ENCODE measurements around the gene UBE2QL1.

- no peak for TF ChIP-seq CTCF (IDR thresholded peaks at IDR 0.05)
- TF ChIP-seq EZH2 (IDR thresholded peaks at IDR 0.05; ENCODE audit: borderline replicate concordance, insufficient read depth, low read depth, low read length, poor library complexity, severe bottlenecking) = no peak
These were observed 36.2 kb downstream of the UBE2QL1 start for GRCh38 chr5:6484899-6485298.
